ENCODE measurements around the gene DUOXA1.

DNA sequence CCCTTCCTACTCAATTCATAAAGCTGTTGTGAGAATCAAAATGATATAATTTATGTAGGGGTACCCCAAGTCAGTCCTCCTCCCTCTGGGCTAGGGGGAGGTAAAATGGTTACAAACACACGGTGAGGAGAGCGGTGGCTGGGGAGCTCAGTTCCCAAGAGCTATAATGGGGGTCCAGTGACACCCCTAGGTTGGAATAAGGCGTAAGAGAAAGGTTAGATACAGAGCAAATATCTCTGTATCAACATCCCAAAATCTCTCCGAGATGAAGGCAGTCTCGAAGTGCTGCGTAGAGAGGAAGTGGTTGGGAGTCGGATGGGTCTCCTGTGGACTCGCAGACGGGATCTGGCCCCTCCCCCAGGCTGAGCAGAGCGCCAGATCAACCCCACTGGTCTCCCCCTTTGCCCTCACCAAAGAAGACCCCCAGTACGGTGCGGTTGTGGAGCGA is 17.5 kb downstream of the DUOXA1 start:
- TF ChIP-seq, protein P1, sequence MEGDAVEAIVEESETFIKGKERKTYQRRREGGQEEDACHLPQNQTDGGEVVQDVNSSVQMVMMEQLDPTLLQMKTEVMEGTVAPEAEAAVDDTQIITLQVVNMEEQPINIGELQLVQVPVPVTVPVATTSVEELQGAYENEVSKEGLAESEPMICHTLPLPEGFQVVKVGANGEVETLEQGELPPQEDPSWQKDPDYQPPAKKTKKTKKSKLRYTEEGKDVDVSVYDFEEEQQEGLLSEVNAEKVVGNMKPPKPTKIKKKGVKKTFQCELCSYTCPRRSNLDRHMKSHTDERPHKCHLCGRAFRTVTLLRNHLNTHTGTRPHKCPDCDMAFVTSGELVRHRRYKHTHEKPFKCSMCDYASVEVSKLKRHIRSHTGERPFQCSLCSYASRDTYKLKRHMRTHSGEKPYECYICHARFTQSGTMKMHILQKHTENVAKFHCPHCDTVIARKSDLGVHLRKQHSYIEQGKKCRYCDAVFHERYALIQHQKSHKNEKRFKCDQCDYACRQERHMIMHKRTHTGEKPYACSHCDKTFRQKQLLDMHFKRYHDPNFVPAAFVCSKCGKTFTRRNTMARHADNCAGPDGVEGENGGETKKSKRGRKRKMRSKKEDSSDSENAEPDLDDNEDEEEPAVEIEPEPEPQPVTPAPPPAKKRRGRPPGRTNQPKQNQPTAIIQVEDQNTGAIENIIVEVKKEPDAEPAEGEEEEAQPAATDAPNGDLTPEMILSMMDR (conservative IDR thresholded peaks at IDR 0.05; ENCODE audit: low read depth, low read length) = no peak
- TF ChIP-seq EZH2 (IDR thresholded peaks at IDR 0.05; ENCODE audit: low read length, unreplicated experiment) (no peak), EZH2phosphoT487 (IDR thresholded peaks at IDR 0.05; ENCODE audit: borderline replicate concordance, low read length) (no peak)

Data from PC-3 (cell line).